Right lobe of liver (tissue), 6 donors: Measurements from ENCODE around the gene NEU4. TPM values are rescaled to one million over a fixed set of nuclear protein-coding genes. Genes with fewer than 3 reads are reported as not detected.
A peak's percentile ranks its signal among the peaks of the same experiment; 100 is the strongest.
"Not testable (repeated sequence)": the region's sequence is repeated elsewhere in the genome, so short reads cannot be mapped to it uniquely, and the experiment has no call there.

ENCODE experiments used
- ATAC-seq, 4 donors: fragments of 200-7000 bp; cut with Tn5 transposase; one replicate each; pipeline ENCODE4 v1.9.1; 2020; ENCODE audit warnings: mild to moderate bottlenecking in 4 of 4, moderate library complexity in 4 of 4
- DNase-seq, 3 donors: peaks; one replicate each; pipeline ENCODE4 v3.0.0-alpha.2; 2020
- H3K27ac ChIP-seq, 3 donors: fragments of 200-600 bp; one replicate each; pipeline ENCODE4 v1.8.0; 2022
- H3K27me3 ChIP-seq, 2 donors: fragments of 200-600 bp; one replicate each; pipeline ENCODE4 v1.8.0; 2022
- H3K36me3 ChIP-seq, 4 donors: fragments of 200-600 bp; sonication (generic) in 1 of 4; one replicate each; pipeline versions ENCODE4 v1.5.1 to v1.8.0; 2017 to 2022; ENCODE audit warnings: control low read depth in 1 of 4
- H3K4me1 ChIP-seq, 4 donors: fragments of 200-600 bp; sonication (generic) in 1 of 4; one replicate each; pipeline versions ENCODE4 v1.5.1 to v1.8.0; 2017 to 2022; ENCODE audit warnings: control low read depth in 1 of 4
- H3K4me3 ChIP-seq, 3 donors: fragments of 200-600 bp; one replicate each; pipeline ENCODE4 v1.8.0; 2022
- H3K9me3 ChIP-seq, 4 donors: fragments of 200-600 bp; sonication (generic) in 1 of 4; one replicate each; pipeline versions ENCODE4 v1.5.1 to v1.8.0; 2017 to 2022; ENCODE audit warnings: control low read depth in 1 of 4
- POLR2A ChIP-seq: fragments of 450-650 bp; IDR thresholded peaks from one replicate; pipeline ENCODE4 v1.6.1; 2017; ENCODE audit warnings: antibody characterized with exemption, mild to moderate bottlenecking
- WGBS: methylation state at CpG from one replicate; pipeline ENCODE4 v1.1.6; 2018; ENCODE audit warnings: low coverage, low lambda C conversion rate; ENCODE audit not compliant: insufficient coverage; ENCODE audit errors: missing lambda C conversion rate; 5-methylcytosine and 5-hydroxymethylcytosine counted together
- intact Hi-C, 2 donors: fragments of 100-400 bp; cut with DNase I; formaldehyde crosslinking; loops; one replicate each; pipeline versions ENCODE4 v1.11.2 to v1.14.1; 2022
- total RNA-seq, 6 experiments: library from RNA; depleted of rRNA in 2 of 6; stranded (reverse); fragments of >200 nt in 2 of 6; fragmentation: NEBNext Ultra II Directional in 3 of 6; extraction: Animal tissue kit (Norgen Biotek cat#: 25700) in 3 of 6; gene quantifications; one replicate each; pipeline versions ENCODE4 v1.1.0 to v1.2.4, GENCODE V29; 2016 to 2023
- TF ChIP-seq, protein P1 (sequence below), 4 donors: fragments of 200-600 bp in 3 of 4; fragments of 450-650 bp in 1 of 4; IDR thresholded peaks; one replicate each; pipeline versions ENCODE4 v1.5.1 to v1.8.0; 2016 to 2022; ENCODE audit warnings: antibody characterized with exemption in 4 of 4, mild to moderate bottlenecking in 2 of 4
- donor health status: DM: no; HTN: yes; CAD: no.
- donor health status: DM: no; HTN: no; CAD: no.
- donor health status: DM: no; HTN: no; CAD: no.
- donor health status: DM: no; HTN: yes; CAD: no.
- donor health status: DM: no; HTN: yes; CAD: no.

The NEU4 gene
- total RNA-seq, 6 experiments from 2014 or later: 16.8 to 87.1 (median 76.2) TPM

DNA sequence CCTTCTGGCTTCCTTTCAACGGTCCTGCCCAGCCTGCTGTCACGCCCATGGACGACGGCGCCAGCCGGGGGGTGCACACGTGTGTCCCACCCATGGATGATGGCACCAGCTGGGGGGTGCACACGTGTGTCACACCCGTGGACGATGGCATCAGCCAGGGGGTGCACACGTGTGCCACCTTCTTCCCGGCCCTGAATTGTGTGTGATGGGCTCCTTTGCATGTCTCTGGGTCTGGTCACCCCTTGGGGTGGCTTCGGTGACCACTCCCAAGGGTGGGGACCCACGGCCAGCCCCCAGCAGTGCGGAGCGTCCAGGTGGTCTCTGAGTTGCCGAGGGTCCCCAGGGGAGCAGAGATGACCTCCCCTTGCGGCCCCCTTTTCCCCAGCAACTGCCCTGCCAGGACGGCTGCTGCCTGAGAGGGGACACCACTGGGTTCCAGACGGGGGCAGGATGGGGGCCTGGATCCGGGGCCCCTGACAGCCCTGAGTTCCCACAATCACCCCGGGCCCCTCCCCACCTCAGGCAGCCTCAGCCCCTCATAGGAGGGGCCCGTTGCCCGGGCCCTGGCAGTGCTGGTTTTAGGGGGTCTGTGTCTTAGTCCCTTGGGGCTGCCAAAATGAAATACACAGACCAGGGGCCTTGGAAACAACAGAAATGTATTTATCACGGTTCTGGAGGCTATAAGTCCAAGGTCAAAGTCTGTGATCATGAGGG lies 9.4 kb downstream of the NEU4 start:
- WGBS: 0% methylated on average over 1 of the region's 25 CpGs
- H3K36me3 ChIP-seq: no peaks in the 10 kb centered on the region
- intact Hi-C loops: no loop called here
- TF ChIP-seq, protein P1, sequence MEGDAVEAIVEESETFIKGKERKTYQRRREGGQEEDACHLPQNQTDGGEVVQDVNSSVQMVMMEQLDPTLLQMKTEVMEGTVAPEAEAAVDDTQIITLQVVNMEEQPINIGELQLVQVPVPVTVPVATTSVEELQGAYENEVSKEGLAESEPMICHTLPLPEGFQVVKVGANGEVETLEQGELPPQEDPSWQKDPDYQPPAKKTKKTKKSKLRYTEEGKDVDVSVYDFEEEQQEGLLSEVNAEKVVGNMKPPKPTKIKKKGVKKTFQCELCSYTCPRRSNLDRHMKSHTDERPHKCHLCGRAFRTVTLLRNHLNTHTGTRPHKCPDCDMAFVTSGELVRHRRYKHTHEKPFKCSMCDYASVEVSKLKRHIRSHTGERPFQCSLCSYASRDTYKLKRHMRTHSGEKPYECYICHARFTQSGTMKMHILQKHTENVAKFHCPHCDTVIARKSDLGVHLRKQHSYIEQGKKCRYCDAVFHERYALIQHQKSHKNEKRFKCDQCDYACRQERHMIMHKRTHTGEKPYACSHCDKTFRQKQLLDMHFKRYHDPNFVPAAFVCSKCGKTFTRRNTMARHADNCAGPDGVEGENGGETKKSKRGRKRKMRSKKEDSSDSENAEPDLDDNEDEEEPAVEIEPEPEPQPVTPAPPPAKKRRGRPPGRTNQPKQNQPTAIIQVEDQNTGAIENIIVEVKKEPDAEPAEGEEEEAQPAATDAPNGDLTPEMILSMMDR (IDR thresholded peaks at IDR 0.05): no peak
- peak; percentile 29 for TF ChIP-seq POLR2A
- DNase-seq (peak in 1 of 3 donors; percentile 56), ATAC-seq (peak in 3 of 4 donors; percentile 3 to 20 (median 4))
- no peaks in the 10 kb centered on the region for H3K9me3 ChIP-seq
- no peaks in the 10 kb centered on the region for H3K27me3 ChIP-seq
- H3K4me3 ChIP-seq: no peak overlapping the region
- H3K27ac ChIP-seq: peak overlapping the region in 1 of 3 donors; percentile 43
- H3K4me1 ChIP-seq: peaks cover 0 to 10% (median 4%) of the 10 kb centered on the region in 4 donors

DNA sequence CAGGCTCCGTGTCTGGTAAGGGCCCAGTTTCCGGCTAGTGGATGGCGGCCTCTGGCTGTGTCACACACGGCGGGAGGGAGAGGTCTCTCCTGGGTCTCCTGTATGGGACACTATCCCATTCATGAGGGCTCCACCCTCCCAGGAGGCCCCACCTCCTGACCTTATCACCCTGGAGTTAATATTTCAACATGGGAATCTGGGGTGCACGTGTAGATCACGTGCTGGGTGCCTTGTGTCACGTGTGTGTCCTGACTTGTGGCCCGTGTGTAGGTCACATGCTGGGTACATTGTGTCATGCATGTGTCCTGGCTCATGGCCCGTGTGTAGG lies 9.9 kb downstream of the NEU4 start:
- H3K4me3 ChIP-seq: no peak overlapping the region
- no peak overlapping the region for H3K27ac ChIP-seq
- no peaks in the 10 kb centered on the region for H3K9me3 ChIP-seq
- H3K27me3 ChIP-seq: no peaks in the 10 kb centered on the region
- WGBS: 0% methylated on average over 1 of the region's 10 CpGs
- H3K36me3 ChIP-seq: no peaks in the 10 kb centered on the region
- DNase-seq (peak in 2 of 3 donors; percentile 84 to 87), ATAC-seq (peak; percentile 82 to 91 (median 87))
- intact Hi-C loops: no loop called here
- no peak for TF ChIP-seq POLR2A
- TF ChIP-seq, protein P1 (IDR thresholded peaks at IDR 0.05): no peak
- peaks cover 0 to 10% (median 4%) of the 10 kb centered on the region in 4 donors for H3K4me1 ChIP-seq

DNA sequence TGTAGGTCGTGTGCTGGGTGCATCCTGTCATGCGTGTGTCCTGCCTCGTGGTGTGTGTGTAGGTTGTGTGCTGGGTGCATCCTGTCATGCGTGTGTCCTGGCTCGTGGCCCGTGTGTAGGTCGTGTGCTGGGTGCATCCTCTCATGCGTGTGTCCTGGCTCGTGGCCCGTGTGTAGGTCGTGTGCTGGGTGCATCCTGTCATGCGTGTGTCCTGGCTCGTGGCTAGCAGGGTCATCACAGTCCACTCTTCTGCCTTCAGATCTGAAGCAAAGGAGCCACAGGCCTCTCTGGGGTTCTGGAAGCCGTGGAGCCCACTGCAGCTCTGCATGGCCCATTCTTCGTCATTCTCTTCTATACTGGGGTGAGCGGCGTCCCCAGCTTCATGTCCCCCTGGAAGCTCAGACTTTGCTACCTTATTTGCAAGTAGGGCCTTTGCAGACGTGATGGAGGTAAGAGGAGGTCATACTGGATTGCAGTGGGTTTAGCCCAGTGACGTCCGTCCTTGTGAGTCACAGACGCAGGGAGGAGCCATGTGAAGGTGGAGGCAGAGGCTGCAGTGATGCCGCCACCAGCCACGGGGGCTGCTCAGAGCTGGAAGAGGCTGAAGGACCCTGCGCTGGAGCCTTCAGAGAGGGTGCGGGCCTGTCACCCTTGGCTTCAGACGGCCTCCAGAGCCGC lies 11.1 kb downstream of the NEU4 start:
- H3K36me3 ChIP-seq, H3K27ac ChIP-seq, H3K4me1 ChIP-seq, ATAC-seq, intact Hi-C loops, H3K4me3 ChIP-seq, H3K9me3 ChIP-seq, H3K27me3 ChIP-seq: not testable (repeated sequence)
- DNase-seq: peak in 1 of 3 donors; percentile 62
- 92% methylated on average over 6 of the region's 27 CpGs for WGBS

DNA sequence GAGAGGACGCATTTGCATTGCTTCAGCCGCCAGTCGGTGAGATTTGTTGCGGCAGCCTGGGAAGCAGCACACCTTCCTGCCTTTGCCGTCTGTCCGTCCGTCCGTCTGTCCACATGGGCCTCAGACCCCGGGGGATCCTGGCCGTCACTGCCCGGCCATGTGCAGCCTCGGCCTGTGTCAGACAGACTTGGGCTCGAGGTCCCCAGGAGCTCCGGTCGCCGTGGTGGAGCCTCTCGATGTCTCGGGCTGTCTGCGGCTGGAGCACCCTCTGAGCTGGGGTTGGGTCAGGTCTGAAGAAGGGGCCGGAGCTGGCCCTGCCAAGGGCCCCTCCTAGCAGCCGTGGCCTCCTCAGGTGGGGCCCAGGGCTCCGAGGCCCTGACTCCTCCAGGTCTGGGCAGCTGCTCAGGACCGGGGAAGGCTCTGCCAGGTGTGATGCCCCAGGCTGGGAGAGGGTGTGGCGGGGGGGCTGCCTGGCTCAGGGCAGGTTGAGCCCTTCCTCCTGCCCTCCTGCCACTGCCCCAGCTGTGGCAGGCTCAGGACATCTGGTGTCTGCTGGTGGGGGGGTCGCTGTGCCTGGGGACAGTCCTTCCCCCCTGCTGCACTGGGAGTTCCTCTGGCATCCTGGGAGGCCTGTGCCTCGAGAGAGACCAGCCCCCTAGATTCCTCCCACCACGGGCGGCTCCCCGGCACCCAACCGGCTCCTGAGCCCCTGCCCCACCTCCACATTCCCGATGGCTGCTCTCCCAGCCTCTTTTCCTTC lies 11.8 kb downstream of the NEU4 start:
- TF ChIP-seq POLR2A: no peak
- TF ChIP-seq, protein P1 (IDR thresholded peaks at IDR 0.05): no peak
- ATAC-seq: no peak
- WGBS: 65% methylated on average over 3 of the region's 31 CpGs

More for the DNA sequence above, 11.8 kb downstream of the NEU4 start:
- Histone ChIP-seq H3K36me3 (no peaks in the 10 kb centered on the region), H3K4me1 (peaks cover 0 to 10% (median 4%) of the 10 kb centered on the region in 4 donors), H3K27me3 (no peaks in the 10 kb centered on the region), H3K4me3 (no peak overlapping the region), H3K9me3 (no peaks in the 10 kb centered on the region), H3K27ac (no peak overlapping the region)
- intact Hi-C loops: no loop called here
- DNase-seq: peak in 1 of 3 donors; percentile 58
